ENCODE results near the gene CAV1. TPM values are rescaled to one million over a fixed set of nuclear protein-coding genes. Genes with fewer than 3 reads are reported as not detected.

Gene CAV1
- total and polyA plus RNA-seq, 2 experiments from 2014 or later: 16.0 to 21.1 TPM

- H3K4me3 Mint-ChIP-seq: no peak overlapping the region
- no peaks in the 10 kb centered on the region for H3K27me3 ChIP-seq (ENCODE audit: insufficient read depth)
- no peaks in the 10 kb centered on the region for H3K27me3 Mint-ChIP-seq (ENCODE audit: insufficient read depth, low read depth, poor library complexity)
- H3K4me2 ChIP-seq: no peak overlapping the region
- no peak overlapping the region for H3K27ac Mint-ChIP-seq
- H3K27ac ChIP-seq (ENCODE audit: low read depth): no peak overlapping the region
- H3K36me3 Mint-ChIP-seq (ENCODE audit: low read depth): no peaks in the 10 kb centered on the region
- H2AFZ ChIP-seq: no peak overlapping the region
- H3K9me3 Mint-ChIP-seq: no peaks in the 10 kb centered on the region
- H3K4me3 ChIP-seq: no peak overlapping the region
- no peaks in the 10 kb centered on the region; the same call in 2 of the 3 replicates for H3K4me1 Mint-ChIP-seq
- no peaks in the 10 kb centered on the region for H3F3A ChIP-seq (replicated peaks; ENCODE audit: low read depth)
- peaks cover 6% of the 10 kb centered on the region for H3K9me2 ChIP-seq (ENCODE audit: insufficient read depth)
- DNase-seq (ENCODE audit: low spot score) (no peak), ATAC-seq (no peak)
- no peaks in the 10 kb centered on the region for H3K36me3 ChIP-seq (ENCODE audit: insufficient read depth)
- TF ChIP-seq REST (IDR thresholded peaks at IDR 0.05; ENCODE audit: unreplicated experiment) (no peak), JUNB (IDR thresholded peaks at IDR 0.05; ENCODE audit: unreplicated experiment) (no peak), EZH2phosphoT487 (IDR thresholded peaks at IDR 0.05; ENCODE audit: unreplicated experiment) (no peak), NANOG (IDR thresholded peaks at IDR 0.05; ENCODE audit: borderline replicate concordance) (no peak), ZNF462 (CRISPR knock-in tag; IDR thresholded peaks at IDR 0.05) (no peak), EZH2 (IDR thresholded peaks at IDR 0.05; ENCODE audit: low read depth, unreplicated experiment) (no peak), CREB1 (CRISPR knock-in tag; IDR thresholded peaks at IDR 0.05; ENCODE audit: low read depth) (no peak), STAT1 (IDR thresholded peaks at IDR 0.05; ENCODE audit: unreplicated experiment) (no peak), ZNF331 (CRISPR knock-in tag; IDR thresholded peaks at IDR 0.05; ENCODE audit: low read depth) (no peak), POLR2AphosphoS5 (IDR thresholded peaks at IDR 0.05; ENCODE audit: low read depth) (no peak), ZNF114 (CRISPR knock-in tag; IDR thresholded peaks at IDR 0.05) (no peak), ETS1 (IDR thresholded peaks at IDR 0.05) (no peak), CTCF (conservative IDR thresholded peaks at IDR 0.05; ENCODE audit: low read depth in 2 of 2) (no peak)
- no peaks in the 10 kb centered on the region for H3K79me2 ChIP-seq (replicated peaks; ENCODE audit: insufficient read depth)
- no peaks in the 10 kb centered on the region for H4K20me1 ChIP-seq (replicated peaks; ENCODE audit: insufficient read depth)
- H3K4me1 ChIP-seq (ENCODE audit: insufficient read depth): no peaks in the 10 kb centered on the region
Observed at GRCh38 chr7:116582164-116582732, 57.4 kb downstream of the CAV1 start.
